ENCODE data around the gene XRN2.
"Not testable (repeated sequence)": the region's sequence is repeated elsewhere in the genome, so short reads cannot be mapped to it uniquely, and the experiment has no call there.

XRN2 gene

DNA sequence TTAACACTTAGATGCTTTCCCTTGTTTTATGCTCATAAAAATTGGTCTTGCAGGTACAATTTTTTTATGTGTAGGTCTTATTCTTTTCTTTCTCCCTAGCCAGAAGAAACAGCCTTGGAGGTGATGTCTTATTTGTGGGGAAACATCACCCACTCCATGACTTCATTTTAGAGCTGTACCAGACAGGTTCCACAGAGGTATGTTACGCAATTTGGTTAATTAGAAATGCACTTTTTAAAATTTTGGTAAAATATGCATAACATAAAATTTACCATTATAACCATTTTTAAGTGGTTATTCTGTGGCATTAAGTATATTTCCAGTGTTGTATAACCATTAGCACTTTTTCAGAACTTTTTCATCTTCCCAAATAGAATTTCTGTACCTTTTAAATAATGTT is 52.9 kb downstream of the XRN2 start:
- DNase-seq: no peak

DNA sequence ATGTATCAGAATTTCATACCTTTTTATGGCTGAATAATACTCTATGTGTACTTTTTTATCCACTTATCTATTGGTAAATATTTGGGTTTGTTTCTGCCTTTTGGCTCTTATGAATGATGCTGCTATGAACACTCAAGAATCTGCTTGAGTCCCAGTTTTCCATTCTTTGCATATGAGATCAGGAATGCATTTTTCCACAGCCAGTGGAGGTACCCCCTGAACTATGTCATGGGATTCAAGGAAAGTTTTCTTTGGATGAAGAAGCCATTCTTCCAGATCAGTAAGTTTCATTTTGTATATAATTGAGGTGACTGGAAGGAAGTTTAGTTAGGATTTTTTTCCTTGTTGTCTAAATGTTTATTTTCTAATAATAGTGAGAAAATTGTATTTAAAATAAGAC is 53.3 kb downstream of the XRN2 start:
- DNase-seq: no peak

DNA sequence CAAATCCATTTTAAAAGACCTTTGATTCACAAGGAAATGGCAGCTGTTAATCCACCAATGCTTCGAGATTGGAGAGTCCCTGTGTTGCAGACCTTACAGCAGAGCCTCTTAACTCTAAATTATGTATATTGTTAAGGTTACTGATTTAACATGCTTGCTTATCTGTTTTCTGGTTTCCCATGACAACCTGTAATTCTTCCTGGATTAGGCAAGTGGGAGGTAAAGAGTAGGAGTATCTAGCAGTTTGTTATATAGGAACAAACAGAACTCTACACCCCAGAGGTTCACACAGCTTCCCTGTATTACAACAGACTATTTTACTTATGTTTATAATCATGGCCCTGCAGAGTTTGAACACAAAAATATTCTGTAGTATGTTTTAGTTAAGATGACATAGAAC is 54.7 kb downstream of the XRN2 start:
- no peak for DNase-seq

DNA sequence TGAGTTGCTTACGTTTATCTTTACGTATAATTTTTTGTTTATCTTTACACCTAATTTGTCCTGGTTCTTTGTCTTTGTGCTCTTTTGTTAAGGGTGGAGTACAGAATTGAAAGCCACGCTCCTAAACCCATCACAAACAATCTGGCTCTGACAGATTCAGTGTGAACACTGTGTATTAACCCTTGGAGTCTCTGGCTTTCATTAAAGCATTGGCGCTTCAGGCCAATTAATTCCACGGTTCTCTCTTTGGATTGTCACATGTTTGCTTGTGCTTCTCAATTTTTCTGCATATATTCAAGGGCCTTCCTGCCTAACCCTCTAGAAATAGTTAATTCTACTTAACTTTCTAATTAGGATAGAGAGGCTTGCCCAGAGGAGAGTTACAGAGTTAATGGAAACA is 55.6 kb downstream of the XRN2 start:
- DNase-seq: no peak

DNA sequence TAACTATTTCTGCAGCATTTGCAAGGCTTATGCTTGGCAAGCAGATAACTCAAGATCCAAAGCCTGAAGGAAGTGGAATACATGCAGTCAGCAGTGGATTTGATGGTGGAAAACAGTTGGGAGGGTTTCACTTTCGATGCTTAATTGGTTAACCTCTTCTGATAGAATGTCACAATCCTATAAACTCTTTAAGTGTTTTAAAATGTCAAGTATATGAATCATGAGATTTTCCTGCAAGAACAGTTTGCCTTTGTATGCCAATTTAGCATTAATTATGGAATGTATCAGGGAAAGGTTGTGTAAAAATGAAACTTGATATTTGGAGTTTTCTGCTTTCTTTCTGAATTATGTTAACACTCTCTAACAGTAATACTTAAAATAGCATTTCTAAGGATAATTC is 57.6 kb downstream of the XRN2 start:
- no peak for DNase-seq

DNA sequence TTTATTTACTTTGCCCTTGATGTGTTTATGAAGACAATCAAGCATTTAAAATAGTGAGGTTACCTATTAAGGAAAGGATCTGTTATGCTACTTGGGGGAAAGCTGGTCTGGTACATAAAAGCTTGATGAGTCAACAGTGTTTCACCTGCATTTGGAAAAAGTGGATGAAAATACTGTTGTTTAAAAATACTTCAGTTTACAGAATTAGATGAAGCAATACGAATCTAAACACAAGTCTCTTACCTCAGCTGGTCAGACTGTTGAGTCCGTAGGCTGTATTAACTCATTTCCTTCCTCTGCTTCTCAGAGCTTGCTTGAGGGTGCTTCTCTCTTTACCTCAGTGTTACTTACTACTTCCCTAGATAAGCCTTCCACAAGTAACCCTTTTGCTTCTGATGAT is 58.1 kb downstream of the XRN2 start:
- no peak for DNase-seq

DNA sequence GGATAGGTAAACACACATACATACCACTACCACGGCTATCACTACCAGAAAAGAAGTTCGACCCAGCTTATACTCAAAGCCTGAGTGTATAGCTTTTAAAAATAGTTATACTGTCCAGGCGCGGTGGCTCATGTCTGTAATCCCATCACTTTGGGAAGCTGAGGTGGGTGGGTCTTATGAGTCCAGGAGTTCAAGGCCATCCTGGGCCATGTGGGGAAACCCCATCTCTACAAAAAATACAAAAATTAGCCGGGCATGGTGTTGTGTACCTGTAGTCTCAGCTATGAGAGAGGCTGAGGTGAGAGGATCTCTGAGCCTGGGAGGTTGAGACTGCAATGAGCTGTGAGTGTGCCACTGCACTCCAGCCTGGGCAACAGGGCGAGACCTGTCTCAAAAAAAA is 61.3 kb downstream of the XRN2 start:
- no peak for DNase-seq

DNA sequence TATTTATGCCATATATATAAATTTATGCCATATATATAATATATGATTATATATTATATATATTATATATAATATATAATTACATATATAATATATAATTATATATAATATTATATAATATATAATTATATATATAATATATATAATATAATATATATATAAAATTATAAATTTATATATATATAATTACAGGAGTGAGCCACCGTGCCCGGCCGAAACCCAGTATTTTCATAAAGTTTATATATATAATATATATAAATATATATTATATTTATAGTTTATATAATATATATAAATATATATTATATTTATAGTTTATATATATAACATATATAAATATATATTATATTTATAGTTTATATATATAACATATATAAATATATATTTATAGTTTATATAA is 62.6 kb downstream of the XRN2 start:
- no peak for DNase-seq

DNA sequence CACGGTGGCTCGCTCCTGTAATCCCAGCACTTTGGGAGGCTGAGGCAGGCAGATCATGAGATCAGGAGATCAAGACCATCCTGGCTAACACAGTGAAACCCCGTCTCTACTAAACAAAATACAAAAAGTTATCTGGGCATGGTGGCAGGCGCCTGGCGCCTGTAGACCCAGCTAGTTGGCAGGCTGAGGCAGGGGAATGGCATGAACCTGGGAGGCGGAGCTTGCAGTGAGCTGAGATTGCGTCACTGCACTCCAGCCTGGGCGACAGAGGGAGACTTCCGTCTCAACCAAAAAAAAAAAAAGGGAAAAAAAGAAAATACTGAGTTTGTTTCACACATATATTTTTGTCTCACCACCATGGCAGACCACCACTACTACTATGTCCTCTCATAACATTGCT is 63.1 kb downstream of the XRN2 start:
- DNase-seq: not testable (repeated sequence)

DNA sequence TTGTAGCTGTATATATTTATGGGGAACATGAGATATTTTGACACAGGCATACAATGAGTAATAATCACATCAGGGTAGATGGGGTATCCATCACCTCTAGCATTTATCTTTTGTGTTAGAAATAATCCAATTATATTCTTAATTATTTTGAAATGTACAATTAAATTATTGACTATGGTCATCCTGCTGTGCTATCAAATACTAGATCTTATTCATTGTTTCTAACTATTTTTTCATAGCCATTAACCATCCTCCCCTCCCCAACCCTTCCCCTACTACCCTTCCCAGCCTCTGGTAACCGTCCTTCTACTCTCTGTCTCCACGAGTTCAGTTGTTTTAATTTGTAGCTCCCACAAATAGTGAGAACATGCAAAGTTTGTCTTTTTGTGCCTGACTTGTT is 65.7 kb downstream of the XRN2 start:
- DNase-seq: no peak

DNA sequence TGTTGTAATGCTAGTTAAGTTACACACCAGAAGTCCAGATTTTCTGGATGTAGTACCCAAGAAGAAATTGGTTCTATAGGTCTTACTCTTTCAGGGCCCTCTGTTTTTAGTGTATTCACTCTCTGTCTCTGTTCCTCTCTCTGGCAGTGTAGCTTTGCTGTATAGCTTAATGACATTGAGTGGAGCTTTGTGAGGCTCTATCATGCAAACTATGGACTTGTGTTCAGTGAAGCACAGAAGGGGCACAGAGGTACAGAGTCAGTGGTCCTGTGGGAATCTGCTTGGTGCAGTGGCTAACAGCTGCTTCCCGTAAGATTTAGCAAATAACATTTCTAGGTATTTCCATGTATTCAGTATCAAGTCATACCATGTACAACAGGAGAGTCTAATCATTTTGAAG is 68.1 kb downstream of the XRN2 start:
- no peak for DNase-seq

DNA sequence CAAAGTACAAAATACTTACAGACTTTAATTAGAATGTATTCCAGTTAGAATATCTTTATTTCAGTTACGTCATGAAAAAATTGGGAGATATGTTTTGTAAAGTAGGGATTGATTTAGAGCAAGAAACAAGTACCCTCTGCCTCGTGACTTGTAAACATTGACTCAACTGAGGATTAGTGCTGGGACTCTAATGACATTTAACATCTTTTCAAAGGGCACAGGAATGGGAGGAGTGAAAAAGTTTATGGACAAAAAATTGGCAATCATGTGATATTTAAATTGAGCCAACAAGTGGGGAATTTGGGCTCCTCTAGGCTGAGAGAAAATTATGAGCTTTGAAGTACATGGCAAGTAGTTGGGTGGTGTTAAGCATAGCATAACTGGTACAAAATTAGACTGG is 68.9 kb downstream of the XRN2 start:
- no peak for DNase-seq

DNA sequence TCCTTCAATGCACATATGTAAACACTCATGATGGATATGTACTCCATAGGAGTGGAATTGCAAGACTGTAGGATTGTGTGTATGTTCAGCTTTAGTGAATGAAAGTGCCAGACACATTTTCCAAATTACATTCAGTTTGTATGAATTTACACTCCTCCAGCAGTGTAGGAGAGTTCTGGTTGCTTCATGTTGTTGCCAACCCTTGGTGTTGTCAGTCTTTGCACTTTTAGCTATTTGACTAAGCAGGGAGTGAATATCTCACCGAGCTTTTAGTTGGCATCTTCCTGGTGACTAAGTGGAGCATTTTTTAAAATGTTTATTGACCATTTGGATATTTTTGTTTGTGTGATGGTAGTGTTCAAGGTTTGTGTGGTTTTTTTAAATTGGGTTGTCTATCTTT is 70.3 kb downstream of the XRN2 start:
- DNase-seq: no peak

DNA sequence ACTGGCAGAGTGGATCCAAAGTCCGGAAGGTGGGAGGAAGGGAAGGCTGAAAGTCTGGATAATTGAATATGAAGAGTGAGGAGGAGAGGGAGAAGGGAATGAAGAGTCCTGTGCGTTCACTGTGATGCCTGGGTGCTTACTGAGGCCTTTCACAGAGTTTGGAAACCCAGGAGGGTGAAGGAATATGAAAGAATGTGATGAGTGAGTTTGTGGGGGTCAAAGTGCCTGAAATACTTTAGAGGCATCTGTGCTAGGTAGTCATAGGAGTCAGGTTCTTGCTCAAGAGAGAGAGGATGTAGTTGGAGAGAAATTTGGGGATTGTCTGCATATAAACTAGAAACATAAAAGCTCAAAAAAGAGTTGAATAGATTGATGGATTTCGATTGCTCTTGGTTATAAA is 73.5 kb downstream of the XRN2 start:
- no peak for DNase-seq

DNA sequence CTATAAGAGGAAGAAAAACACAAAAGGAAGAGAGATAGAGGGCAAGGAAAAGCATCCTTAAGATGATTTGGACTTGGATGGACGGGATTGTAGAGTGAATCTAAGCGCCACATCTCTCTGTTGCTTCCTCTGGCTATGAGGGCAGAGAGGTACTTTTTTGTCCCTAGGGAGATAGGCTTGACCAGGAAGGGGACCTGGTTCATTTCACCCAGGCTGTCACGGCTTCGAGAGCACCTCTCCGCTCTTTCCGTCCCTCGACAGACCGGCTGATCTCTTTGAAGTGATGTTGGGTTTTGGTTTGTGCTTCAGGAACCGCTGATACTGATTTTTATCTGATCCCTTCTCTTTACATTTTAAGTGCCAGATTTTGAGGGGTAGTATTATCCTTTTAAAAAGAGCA is 74.6 kb downstream of the XRN2 start:
- DNase-seq: no peak

DNA sequence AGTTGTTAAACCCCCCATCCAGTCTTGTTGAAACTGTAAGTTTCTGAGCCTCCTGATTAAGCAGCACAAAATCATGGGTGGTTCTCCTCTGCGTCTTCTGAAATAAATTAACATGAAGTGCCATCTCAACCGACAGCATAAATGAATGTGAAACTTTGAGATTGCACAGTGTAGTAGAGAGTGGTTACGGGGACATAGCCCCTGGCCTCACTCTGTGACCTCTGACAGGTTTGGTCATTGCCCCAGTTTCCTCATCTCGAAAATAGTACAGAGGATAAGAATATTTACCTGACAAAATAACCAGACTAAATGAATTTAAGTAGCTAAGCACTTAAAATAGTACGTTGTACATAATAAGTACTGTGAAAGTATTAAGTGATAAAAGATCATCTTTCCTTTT is 75.1 kb downstream of the XRN2 start:
- DNase-seq: no peak

DNA sequence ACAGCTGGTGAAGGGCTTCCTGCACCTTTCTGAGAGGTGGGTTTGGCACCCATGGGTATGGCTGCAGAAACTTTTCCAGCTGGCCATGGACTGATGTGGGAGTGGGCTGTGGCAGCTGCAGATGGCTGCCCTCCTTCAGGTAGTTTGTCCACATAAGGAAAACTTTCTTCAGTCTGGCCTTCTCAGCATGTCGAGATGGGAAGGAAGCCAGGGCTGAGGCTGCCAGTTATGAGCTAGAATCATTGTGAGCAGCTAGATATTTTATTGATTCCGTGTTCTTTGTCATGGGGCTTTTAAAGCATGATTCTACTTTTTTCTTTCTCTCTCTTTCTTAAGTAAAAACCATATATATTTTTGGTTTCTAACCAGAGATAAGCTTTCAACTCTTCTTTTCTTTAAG is 77.6 kb downstream of the XRN2 start:
- DNase-seq: no peak

DNA sequence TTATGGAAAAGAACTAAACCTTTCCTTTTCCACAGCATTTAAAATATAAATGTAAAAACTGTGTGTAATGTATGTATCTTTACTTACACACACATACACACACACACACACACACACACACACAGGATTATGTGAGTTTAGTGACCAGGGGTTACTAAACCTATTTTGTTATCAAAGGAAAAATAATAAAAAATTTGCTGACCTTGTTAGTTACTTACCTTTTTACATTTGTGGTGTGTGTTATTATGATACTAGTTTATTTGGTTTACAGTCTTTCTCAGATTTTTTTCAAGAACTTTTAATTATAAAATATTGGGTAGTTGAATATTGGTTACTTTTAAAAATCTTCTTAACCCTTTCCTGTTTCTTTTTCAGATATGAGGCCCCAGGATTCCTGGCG is 78.5 kb downstream of the XRN2 start:
- DNase-seq: no peak

DNA sequence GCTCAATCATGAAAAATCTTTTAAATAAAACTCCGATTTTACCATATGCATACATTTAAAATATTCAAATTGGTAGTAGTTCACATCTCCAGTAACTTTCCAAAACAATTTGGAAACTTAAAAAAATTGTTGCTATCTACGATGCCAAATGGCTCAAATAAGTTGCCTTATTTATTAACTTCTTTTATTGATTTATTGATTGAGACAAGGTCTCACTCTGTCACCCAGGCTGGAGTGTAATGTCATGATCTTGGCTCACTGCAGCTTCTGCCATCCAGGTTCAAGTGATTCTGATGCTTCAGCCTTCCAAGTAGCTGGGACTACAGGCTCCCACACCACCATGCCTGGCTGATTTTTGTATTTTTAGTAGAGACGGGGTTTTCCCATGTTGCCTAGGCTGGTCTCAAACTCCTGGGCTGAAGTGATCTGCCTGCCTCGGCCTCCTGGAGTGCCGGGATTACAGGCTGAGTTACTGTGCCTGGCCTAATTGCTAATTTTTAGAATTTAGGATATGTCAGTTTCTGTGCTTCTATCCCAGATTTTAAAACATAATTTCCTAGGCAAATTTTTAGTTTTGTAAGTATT is 81.3 kb downstream of the XRN2 start:
- no peak for DNase-seq

DNA sequence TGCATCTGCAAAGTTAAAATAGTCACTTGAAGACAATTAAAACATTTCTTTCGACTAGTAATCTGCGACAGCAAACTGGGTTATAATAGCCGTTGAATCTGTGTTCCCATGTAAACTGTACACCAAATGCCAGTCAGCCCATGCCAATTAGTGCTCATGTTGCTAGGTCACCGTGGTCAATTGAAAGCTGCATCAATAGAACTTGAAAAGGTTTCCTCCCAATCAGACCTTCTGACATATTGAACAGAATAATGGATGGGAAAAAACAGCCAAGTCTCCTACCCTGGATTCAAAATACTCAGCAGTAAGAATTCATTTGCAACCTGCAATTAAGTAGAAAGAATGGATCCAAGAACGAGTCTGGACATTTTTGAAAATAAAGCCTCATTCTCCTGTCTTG is 83.0 kb downstream of the XRN2 start:
- no peak for DNase-seq

DNA sequence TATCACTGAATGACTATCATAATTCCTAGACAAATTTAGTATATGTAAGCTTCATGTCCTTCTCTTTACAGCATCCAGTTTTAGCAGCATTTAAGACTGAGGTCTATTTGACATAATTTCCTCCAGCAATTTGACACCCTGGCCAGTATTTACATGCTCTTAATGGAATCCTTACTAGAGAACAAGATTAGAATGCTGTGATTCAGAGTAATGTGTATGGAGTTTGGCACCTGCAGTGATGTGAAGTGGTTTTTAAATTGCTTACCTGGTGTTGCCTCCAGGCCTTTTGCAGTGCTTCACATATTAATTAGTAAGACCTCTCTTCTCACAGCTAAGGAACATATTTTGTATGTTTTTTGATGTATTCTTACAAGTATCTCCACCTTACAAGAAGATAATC is 84.4 kb downstream of the XRN2 start:
- no peak for DNase-seq

DNA sequence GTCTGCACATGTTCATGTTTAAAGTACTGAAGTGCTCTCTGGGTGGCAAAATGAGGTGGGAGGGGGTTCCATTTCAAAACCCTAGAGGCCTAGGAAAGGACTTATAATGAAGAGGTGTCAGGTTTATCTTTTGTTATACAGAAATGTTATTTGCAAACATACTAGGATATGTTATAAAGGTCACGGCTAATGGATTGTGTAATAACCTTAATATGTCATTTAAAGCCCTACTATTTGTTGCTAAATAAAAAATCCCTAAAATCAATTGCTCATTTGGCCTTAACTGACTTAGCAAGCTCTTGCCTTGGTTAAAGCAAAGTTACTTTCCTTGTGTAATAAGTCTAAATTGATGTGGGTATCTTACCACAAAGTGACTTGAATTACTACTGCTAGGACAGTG is 85.4 kb downstream of the XRN2 start:
- DNase-seq: no peak

DNA sequence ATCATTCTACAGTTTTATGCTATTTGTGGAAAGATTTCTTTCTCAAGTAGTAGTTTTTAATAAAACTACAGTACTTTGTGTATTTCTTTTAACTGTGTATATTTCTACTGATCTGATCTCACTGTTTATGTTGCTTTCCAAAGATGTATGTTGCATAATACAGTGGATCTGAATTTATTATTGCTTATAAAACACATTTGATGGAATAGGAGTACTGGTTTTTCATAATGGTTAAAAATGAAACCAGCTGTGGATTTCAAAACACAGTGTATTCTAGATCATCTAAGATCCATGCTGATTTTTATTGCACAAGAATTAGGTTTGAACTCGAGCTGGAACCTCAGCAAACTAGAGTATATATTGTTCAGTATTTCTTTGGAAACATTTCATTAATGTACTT is 86.2 kb downstream of the XRN2 start:
- no peak for DNase-seq

DNA sequence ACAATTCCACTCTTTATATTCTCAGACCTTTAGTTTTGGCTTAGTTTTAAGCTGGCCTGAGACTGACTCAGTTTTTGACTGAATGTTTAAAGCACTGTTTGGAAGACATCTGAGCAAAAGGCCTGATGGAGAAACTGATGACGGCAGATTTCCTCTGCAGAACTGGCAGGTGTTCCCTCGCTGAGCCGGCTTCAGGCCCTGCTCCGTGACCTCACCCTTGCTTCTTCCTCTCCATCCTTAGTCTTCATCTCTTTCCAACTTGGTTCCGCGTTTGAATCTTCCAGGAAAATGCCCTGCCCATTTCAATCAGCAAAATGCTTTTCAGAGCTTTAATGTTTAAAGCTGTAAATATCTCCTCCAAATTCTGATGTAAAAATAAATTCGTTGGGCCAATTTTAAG is 87.6 kb downstream of the XRN2 start:
- no peak for DNase-seq

DNA sequence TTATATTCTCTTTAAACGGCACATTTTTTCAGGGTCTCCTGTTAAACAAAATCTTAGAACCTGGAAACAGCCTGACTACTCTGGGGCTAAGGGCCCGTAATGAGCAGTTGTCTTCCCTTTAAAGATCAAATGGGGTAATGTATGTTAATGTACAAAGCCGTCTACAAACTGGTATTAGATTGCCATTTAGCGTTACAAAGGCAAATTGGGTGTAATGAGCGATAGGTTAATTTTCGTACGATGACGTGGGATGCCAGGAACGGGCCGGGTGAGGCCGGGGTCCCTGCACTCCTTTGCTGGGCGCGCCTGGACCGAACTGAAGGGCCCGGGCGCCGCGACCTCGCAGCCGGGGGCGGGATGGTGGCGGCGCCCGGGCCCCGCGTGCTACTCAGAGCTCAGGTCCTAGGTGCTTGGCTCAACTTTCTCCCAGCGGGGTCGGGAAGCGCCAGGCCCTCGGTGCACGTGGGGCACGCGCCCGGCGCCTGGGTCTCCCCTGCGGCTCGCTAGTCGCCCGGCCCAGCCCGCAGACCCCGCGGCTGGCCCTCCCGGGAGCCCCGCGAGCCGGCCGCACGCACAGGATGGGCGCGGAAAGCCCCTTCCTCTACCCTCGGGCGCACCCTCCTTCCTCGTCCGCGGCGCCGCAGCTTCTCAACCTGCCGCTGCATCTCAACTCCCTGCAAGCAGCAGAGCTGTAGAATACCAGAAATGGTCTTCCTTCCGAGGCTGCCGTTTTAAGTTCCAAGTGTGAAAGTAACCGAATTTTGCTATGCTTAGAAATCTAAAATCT is 88.2 kb downstream of the XRN2 start:
- DNase-seq: no peak
